Loucy (cell line): Measurements from ENCODE around the gene TMEM208.
A peak's percentile ranks its signal among the peaks of the same experiment; 100 is the strongest.

Experiments
- H2AFZ ChIP-seq: fragments of 200-600 bp; sonication (generic); 2 replicates; pipeline ENCODE4 v1.6.0; 2016; ENCODE audit warnings: antibody characterized with exemption, mild to moderate bottlenecking, low read length, moderate library complexity
- H3F3A ChIP-seq: fragments of 200-600 bp; 2 replicates; pipeline ENCODE4 v1.6.0; 2016; ENCODE audit warnings: antibody characterized with exemption, low read depth, mild to moderate bottlenecking
- H3K27me3 ChIP-seq: fragments of 200-600 bp; sonication (generic); 2 replicates; pipeline ENCODE4 v1.6.1; 2014; ENCODE audit warnings: low read length, mild to moderate bottlenecking; ENCODE audit not compliant: insufficient read depth, poor library complexity, severe bottlenecking
- H3K36me3 ChIP-seq: fragments of 200-600 bp; sonication (generic); 2 replicates; pipeline ENCODE4 v1.6.1; 2016; ENCODE audit warnings: low read length; ENCODE audit not compliant: insufficient read depth
- H3K4me1 ChIP-seq: fragments of 200-600 bp; sonication (generic); 2 replicates; pipeline ENCODE4 v1.5.1; 2014; ENCODE audit warnings: low read length, mild to moderate bottlenecking; ENCODE audit not compliant: insufficient read depth, poor library complexity, severe bottlenecking
- H3K4me2 ChIP-seq: fragments of 200-600 bp; sonication (generic); 2 replicates; pipeline ENCODE4 v1.6.0; 2014; ENCODE audit warnings: antibody characterized with exemption, low read length, low read depth, mild to moderate bottlenecking; ENCODE audit not compliant: poor library complexity, severe bottlenecking
- H3K4me3 ChIP-seq: fragments of 200-600 bp; sonication (generic); 2 replicates; pipeline ENCODE4 v1.5.1; 2014; ENCODE audit warnings: low read length, mild to moderate bottlenecking, mixed read lengths; ENCODE audit not compliant: poor library complexity, severe bottlenecking
- H3K79me2 ChIP-seq: fragments of 200-600 bp; sonication (generic); 2 replicates; pipeline ENCODE4 v1.6.1; 2014; ENCODE audit warnings: low read length; ENCODE audit not compliant: insufficient read depth
- H3K9ac ChIP-seq: fragments of 200-600 bp; sonication (generic); 2 replicates; pipeline ENCODE4 v1.6.0; 2014; ENCODE audit warnings: mild to moderate bottlenecking, low read depth, low read length, moderate library complexity; ENCODE audit not compliant: poor library complexity, severe bottlenecking
- H3K9me2 ChIP-seq: fragments of 200-600 bp; sonication (generic); replicated peaks from 2 replicates; pipeline ENCODE4 v1.6.1; 2016; ENCODE audit warnings: low read depth, low read length, mixed read lengths
- H3K9me3 ChIP-seq: fragments of 200-600 bp; sonication (generic); 2 replicates; pipeline ENCODE4 v1.6.1; 2014; ENCODE audit warnings: mild to moderate bottlenecking, antibody characterized with exemption, low read length, low read depth; ENCODE audit not compliant: insufficient read depth
- H4K20me1 ChIP-seq: fragments of 200-600 bp; sonication (generic); 2 replicates; pipeline ENCODE4 v1.6.0; 2014; ENCODE audit warnings: antibody characterized with exemption, low read length, mild to moderate bottlenecking; ENCODE audit not compliant: insufficient read depth, poor library complexity, severe bottlenecking
- CTCF ChIP-seq: fragments of 200-600 bp; sonication (generic); conservative IDR thresholded peaks from 2 replicates; pipeline ENCODE4 v1.5.1; 2014; ENCODE audit warnings: mild to moderate bottlenecking, antibody characterized with exemption, low read length
- EZH2phosphoT487 ChIP-seq: fragments of 200-600 bp; IDR thresholded peaks from 2 replicates; pipeline ENCODE4 v1.6.1; 2018; ENCODE audit warnings: antibody characterized with exemption, mild to moderate bottlenecking, moderate library complexity, borderline replicate concordance

Gene TMEM208

GRCh38 chr16:67238806-67239470 is 12.0 kb downstream of the TMEM208 start:
- H3K4me1 ChIP-seq = peaks cover 29% of the 10 kb centered on the region
- H4K20me1 ChIP-seq = peaks cover 7% of the 10 kb centered on the region
- TF ChIP-seq EZH2phosphoT487 (no peak), CTCF (no peak)

GRCh38 chr16:67240506-67240905 is 13.6 kb downstream of the TMEM208 start:
- Histone ChIP-seq H3K27me3 (no peaks in the 10 kb centered on the region), H3K4me3 (no peak overlapping the region), H3K79me2 (peaks cover 36% of the 10 kb centered on the region; the same call in 1 of the 2 replicates), H3K9ac (no peak overlapping the region), H4K20me1 (peaks cover 14% of the 10 kb centered on the region), H3K9me3 (no peaks in the 10 kb centered on the region), H3K4me2 (no peak overlapping the region), H3F3A (peaks cover 8% of the 10 kb centered on the region), H3K4me1 (peaks cover 43% of the 10 kb centered on the region), H2AFZ (no peak overlapping the region), H3K9me2 (no peaks in the 10 kb centered on the region), H3K36me3 (peaks cover 26% of the 10 kb centered on the region; the same call in 1 of the 2 replicates)
- no peak for TF ChIP-seq EZH2phosphoT487
- TF ChIP-seq CTCF = no peak

More at GRCh38 chr16:67238806-67239470, 12.0 kb downstream of the TMEM208 start:
- Histone ChIP-seq H3K27me3 (no peaks in the 10 kb centered on the region), H3K36me3 (peaks cover 33% of the 10 kb centered on the region; the same call in 1 of the 2 replicates), H3K9me3 (no peaks in the 10 kb centered on the region), H3K9ac (no peak overlapping the region), H2AFZ (no peak overlapping the region), H3K4me3 (no peak overlapping the region), H3K9me2 (no peaks in the 10 kb centered on the region), H3F3A (no peaks in the 10 kb centered on the region), H3K79me2 (peaks cover 31% of the 10 kb centered on the region; the same call in 1 of the 2 replicates), H3K4me2 (no peak overlapping the region)

GRCh38 chr16:67241008-67241900 is 14.3 kb downstream of the TMEM208 start:
- H2AFZ ChIP-seq = no peak overlapping the region
- peak overlapping the region; percentile 46 for H3K9ac ChIP-seq
- H3K4me2 ChIP-seq = peak overlapping the region; percentile 22

More at GRCh38 chr16:67241008-67241900, 14.3 kb downstream of the TMEM208 start:
- Histone ChIP-seq H3K79me2 (peaks cover 43% of the 10 kb centered on the region; the same call in 1 of the 2 replicates), H3K4me3 (no peak overlapping the region), H3K27me3 (no peaks in the 10 kb centered on the region), H3K36me3 (peaks cover 18% of the 10 kb centered on the region; the same call in 1 of the 2 replicates), H3F3A (peaks cover 8% of the 10 kb centered on the region), H3K4me1 (peaks cover 50% of the 10 kb centered on the region), H4K20me1 (peaks cover 19% of the 10 kb centered on the region), H3K9me2 (no peaks in the 10 kb centered on the region), H3K9me3 (no peaks in the 10 kb centered on the region)
- TF ChIP-seq CTCF = no peak
- no peak for TF ChIP-seq EZH2phosphoT487
